Neutrophil (primary cell): ENCODE results near the gene AKAP4.

Source experiments
- H3K27ac ChIP-seq: fragments of 200-600 bp; sonication (generic); 2 replicates; pipeline ENCODE4 v1.5.1; 2016; ENCODE audit warnings: mild to moderate bottlenecking, moderate library complexity
- H3K27me3 ChIP-seq: fragments of 200-600 bp; sonication (generic); 2 replicates; pipeline ENCODE4 v1.6.0; 2016; ENCODE audit warnings: mild to moderate bottlenecking
- H3K36me3 ChIP-seq: fragments of 200-600 bp; sonication (generic); 2 replicates; pipeline ENCODE4 v1.5.1; 2017
- H3K4me1 ChIP-seq, 2 experiments: fragments of 200-600 bp in 1 of 2; sonication (generic) in 1 of 2; 1 replicate in 1 of 2; 2 replicates in 1 of 2; pipeline versions ENCODE4 v1.5.1 to v1.6.1; 2013 to 2016; ENCODE audit warnings: low read depth in 1 of 2, low read length in 1 of 2, mild to moderate bottlenecking in 1 of 2, moderate library complexity in 1 of 2; ENCODE audit not compliant: control insufficient read depth in 1 of 2, insufficient read depth in 1 of 2
- H3K4me3 ChIP-seq, 2 experiments: fragments of 200-600 bp in 1 of 2; sonication (generic) in 1 of 2; 1 replicate in 1 of 2; 2 replicates in 1 of 2; pipeline ENCODE4 v1.5.1; 2013 to 2016; ENCODE audit warnings: low read depth in 1 of 2, low read length in 1 of 2, mild to moderate bottlenecking in 1 of 2, moderate library complexity in 1 of 2
- H3K9me3 ChIP-seq: fragments of 200-600 bp; sonication (generic); 2 replicates; pipeline ENCODE4 v1.5.1; 2016
- TF ChIP-seq, protein P1 (sequence below): fragments of 200-600 bp; sonication (generic); IDR thresholded peaks from 2 replicates; pipeline ENCODE4 v1.5.1; 2016; ENCODE audit warnings: antibody characterized with exemption

AKAP4 gene

DNA sequence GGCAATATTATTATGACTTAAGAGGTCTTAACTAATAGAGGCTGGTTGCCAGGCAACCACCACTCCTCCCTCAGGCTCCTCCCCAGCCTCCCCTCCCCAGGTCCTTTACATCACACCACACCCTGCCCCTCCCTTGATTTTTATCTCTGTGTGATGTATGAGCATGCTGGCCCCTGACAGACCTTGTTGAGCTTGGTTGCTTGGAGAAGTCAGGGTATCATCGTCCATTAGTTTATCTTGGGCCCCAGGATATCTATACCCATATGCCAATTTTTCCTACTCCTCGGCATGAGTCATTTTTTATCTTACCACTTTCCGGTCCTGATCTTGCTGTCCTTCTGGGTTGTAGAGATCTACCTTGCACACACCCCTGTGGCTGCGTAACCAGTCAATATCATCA lies 2.5 kb downstream of the AKAP4 start:
- H3K4me1 ChIP-seq: no peaks in the 10 kb centered on the region
- H3K4me3 ChIP-seq: no peak overlapping the region
- TF ChIP-seq, protein P1, sequence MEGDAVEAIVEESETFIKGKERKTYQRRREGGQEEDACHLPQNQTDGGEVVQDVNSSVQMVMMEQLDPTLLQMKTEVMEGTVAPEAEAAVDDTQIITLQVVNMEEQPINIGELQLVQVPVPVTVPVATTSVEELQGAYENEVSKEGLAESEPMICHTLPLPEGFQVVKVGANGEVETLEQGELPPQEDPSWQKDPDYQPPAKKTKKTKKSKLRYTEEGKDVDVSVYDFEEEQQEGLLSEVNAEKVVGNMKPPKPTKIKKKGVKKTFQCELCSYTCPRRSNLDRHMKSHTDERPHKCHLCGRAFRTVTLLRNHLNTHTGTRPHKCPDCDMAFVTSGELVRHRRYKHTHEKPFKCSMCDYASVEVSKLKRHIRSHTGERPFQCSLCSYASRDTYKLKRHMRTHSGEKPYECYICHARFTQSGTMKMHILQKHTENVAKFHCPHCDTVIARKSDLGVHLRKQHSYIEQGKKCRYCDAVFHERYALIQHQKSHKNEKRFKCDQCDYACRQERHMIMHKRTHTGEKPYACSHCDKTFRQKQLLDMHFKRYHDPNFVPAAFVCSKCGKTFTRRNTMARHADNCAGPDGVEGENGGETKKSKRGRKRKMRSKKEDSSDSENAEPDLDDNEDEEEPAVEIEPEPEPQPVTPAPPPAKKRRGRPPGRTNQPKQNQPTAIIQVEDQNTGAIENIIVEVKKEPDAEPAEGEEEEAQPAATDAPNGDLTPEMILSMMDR: no peak
- no peaks in the 10 kb centered on the region for H3K27me3 ChIP-seq
- no peaks in the 10 kb centered on the region for H3K36me3 ChIP-seq
- no peak overlapping the region for H3K27ac ChIP-seq
- no peaks in the 10 kb centered on the region for H3K9me3 ChIP-seq

GRCh38 chrX:50188859-50189600 lies 11.8 kb downstream of the AKAP4 start:
- Histone ChIP-seq H3K36me3 (no peaks in the 10 kb centered on the region), H3K9me3 (no peaks in the 10 kb centered on the region), H3K27ac (no peak overlapping the region), H3K4me1 (no peaks in the 10 kb centered on the region), H3K4me3 (no peak overlapping the region), H3K27me3 (no peaks in the 10 kb centered on the region)
- TF ChIP-seq, protein P1: no peak

DNA sequence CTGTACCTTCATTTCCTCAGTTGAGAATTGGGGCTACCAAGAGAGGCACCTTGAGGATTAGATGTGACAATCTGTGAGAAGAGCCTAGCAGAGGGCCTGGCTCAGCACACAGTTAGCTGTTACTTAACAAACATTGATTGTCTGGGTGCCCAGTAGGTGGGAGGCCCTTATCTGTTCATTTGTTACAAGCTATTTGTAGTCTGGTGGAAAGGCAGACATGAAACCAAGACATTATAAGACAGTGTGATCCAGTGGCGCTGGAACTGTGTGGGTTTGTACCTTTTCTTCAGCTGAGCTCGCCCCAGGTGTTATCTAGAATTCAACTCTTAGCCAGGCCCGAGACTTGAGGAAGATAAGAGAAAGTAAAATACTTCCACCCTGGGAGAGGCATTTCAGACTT lies 16.9 kb downstream of the AKAP4 start:
- Histone ChIP-seq H3K4me1 (no peaks in the 10 kb centered on the region), H3K4me3 (no peak overlapping the region), H3K27ac (no peak overlapping the region), H3K36me3 (no peaks in the 10 kb centered on the region), H3K27me3 (no peaks in the 10 kb centered on the region), H3K9me3 (no peaks in the 10 kb centered on the region)
- TF ChIP-seq, protein P1: no peak

- no peak overlapping the region for H3K4me3 ChIP-seq
These were observed 20.5 kb downstream of the AKAP4 start for GRCh38 chrX:50180073-50180940.

GRCh38 chrX:50169717-50170116 lies 31.1 kb downstream of the AKAP4 start:
- Histone ChIP-seq H3K4me3 (no peak overlapping the region), H3K4me1 (no peaks in the 10 kb centered on the region), H3K27ac (no peak overlapping the region), H3K36me3 (no peaks in the 10 kb centered on the region), H3K9me3 (no peaks in the 10 kb centered on the region), H3K27me3 (no peaks in the 10 kb centered on the region)
- TF ChIP-seq, protein P1: no peak

More at GRCh38 chrX:50180073-50180940, 20.5 kb downstream of the AKAP4 start:
- no peaks in the 10 kb centered on the region for H3K36me3 ChIP-seq
- TF ChIP-seq, protein P1: no peak
- no peak overlapping the region for H3K27ac ChIP-seq
- no peaks in the 10 kb centered on the region for H3K4me1 ChIP-seq
- no peaks in the 10 kb centered on the region for H3K9me3 ChIP-seq
- no peaks in the 10 kb centered on the region for H3K27me3 ChIP-seq
